Skin epidermis (tissue), 12 donors: ENCODE measurements around the gene AHSA1.

ENCODE experiments used
- H3K27ac ChIP-seq, 21 experiments: fragments of 200-600 bp; sonication (generic) in 11 of 21; one replicate each; pipeline ENCODE4 v1.5.0; 2020; ENCODE audit warnings: mild to moderate bottlenecking in 3 of 21, inconsistent platforms in 2 of 21, moderate library complexity in 2 of 21
- H3K4me3 ChIP-seq, 7 experiments: fragments of 200-600 bp; sonication (generic) in 2 of 7; one replicate each; pipeline ENCODE4 v1.5.0; 2020; ENCODE audit warnings: inconsistent platforms in 2 of 7, mild to moderate bottlenecking in 2 of 7, moderate library complexity in 1 of 7

Gene AHSA1

DNA sequence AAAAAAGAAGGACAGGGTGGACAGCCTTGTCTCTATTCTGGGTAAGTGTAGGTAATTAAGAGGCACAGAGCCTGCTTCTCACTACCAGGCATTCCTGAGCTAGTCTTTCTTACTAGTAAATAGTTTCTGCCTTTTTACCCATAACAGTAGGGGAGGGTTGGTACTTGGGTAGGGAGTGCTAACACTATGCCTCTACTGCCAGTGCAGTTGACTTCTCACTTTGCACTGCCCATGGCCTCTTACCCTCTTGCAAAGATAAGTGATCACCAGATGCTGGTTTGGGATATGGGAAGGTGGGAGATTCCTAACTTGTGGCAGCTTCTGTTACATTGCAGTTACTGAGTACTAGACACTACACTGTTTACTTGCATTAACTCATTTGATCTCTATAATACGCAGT is 11.6 kb downstream of the AHSA1 start:
- no peak overlapping the region for H3K27ac ChIP-seq
- no peak overlapping the region for H3K4me3 ChIP-seq

- no peak overlapping the region for H3K4me3 ChIP-seq
- H3K27ac ChIP-seq, result no peak overlapping the region
These were observed 12.5 kb downstream of the AHSA1 start for GRCh38 chr14:77470224-77470870.

DNA sequence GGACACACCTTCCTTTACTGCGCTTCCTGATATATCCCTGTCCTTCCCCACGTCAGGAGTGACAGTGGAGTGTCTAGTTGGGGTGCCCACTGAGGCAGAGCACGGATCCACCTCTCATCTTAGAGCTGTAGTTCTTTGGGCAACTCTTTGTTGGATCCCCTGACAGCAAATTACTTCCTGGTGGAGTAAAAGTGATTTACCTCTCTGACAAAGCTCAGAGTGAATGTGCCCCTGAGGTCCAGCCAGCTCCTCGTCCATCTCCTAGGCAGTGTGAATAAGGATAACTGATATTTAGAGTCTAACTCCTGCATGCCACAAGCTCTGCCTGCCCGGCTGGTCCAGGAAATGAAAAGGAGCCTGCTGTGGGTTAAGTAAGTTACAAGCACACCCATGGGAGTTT is 16.0 kb downstream of the AHSA1 start:
- no peak overlapping the region for H3K4me3 ChIP-seq
- no peak overlapping the region for H3K27ac ChIP-seq

GRCh38 chr14:77474479-77475177 is 16.7 kb downstream of the AHSA1 start:
- Histone ChIP-seq H3K27ac (no peak overlapping the region), H3K4me3 (no peak overlapping the region)

GRCh38 chr14:77475432-77476115 is 17.7 kb downstream of the AHSA1 start:
- Histone ChIP-seq H3K27ac (no peak overlapping the region), H3K4me3 (no peak overlapping the region)

DNA sequence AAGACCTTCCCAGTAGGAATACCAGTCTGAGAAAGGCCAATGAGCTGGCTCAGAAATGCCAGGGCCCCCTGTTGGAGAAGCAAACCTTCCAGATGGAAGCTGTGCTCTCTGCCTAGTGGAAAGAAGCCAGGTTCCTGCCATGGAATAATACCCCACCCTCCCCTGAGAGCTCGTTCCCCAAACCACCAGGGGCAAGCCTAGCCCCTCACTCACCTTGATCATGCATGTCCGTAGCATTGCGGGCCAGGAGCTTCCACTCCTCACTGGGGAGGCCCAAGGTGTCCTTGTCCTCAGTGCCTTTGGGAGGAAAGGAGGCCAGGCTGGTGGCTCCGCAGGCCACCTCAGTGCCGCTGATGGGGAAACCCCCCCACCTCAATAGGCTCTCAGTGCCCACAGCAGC is 20.1 kb downstream of the AHSA1 start:
- Histone ChIP-seq H3K4me3 (no peak overlapping the region), H3K27ac (no peak overlapping the region)

DNA sequence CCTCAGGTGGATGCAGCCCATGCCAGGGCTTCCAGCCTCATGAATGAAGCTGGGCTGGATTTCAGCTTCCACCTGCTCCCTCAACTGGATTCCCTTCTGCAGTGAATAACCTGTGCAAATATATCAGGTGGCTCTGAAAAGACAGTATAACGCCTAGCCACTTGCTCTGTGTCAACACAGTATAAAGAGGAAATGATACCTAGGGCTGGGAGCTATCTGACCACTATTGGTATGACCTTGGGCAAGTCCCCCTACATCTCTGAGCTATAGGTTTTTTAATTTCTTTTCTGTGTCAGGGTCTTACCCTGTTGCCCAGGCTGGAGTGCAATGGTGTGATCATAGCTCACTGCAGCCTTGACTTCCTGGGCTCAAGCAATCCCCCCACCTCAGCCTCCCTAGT is 20.9 kb downstream of the AHSA1 start:
- no peak overlapping the region for H3K4me3 ChIP-seq

DNA sequence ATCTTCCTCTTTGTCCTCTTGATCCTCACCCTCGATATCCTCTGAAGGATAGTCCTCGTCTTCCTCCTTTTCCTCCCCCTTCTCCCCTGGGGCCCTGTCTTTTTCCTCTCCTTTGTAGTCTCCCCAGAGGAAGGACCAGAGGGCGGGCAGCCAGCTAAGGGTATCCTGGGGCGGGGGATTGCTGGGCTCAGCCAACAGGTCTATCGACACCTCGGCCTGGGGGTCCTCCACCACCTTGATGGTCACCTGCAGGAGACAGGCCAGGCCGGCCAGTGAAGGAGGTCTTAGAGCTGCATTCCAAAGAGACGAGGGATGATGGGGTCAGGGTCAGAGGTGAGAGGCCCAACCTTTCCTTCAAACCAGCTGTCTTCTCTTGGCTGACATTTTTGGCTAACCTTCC is 24.5 kb downstream of the AHSA1 start:
- no peak overlapping the region for H3K27ac ChIP-seq
- H3K4me3 ChIP-seq, result no peak overlapping the region

More for the DNA sequence above, 20.9 kb downstream of the AHSA1 start:
- H3K27ac ChIP-seq, result no peak overlapping the region

DNA sequence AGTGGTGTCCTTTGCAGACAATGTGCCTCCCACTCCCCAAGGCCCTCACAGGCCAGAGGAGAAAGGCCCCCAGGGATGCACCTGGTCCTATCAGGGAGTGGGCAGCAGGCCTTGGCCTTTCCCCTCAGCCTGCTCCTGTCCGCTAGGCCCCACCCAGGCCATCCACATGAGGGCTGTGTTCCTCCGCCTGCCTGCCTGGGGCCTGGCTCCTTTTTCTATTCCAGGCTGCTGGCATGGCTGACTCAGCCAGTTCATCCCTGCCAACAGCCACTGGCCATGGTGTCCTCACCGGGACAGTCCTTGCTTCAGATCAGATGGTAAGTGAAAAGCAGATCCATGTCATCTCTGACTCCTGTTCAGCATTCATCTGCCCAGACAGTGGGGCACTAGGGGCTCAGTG is 27.4 kb downstream of the AHSA1 start:
- no peak overlapping the region for H3K27ac ChIP-seq
- no peak overlapping the region for H3K4me3 ChIP-seq

DNA sequence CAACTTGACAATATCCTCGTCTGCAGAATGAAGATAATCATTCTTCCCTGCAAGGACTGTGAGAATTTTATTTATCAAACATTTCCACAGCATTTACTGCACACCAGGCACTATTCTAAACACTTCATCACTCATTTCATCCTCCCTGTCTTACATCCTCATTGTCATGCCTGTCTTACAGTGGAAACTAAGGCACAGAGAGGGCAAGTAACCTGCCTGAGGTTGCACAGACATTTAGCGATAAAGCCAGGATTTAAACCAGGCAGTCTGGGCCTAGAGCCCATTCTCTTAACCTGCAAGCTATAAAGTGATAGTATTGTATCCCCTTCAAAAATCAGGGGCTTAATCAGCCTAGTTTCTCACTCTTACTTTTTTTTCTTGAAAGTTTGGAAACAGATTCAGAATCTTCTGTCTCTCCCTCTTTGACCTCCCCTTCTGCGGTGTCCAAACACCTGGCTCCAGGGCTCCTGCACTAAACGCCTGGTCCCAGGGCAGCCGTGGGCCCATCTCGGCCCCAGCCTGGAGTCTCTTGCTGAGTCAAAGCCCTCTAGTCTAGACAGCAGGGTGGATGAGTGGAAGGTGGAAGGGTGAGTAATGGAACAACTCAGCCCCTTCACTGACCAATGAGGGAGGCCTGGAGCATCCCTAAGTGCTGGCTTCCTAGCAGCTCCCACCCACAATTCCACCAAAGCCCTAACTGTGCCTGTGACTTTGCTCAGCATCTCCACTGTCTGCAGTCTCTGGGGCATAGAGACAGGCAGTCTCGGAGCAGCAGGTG is 28.2 kb downstream of the AHSA1 start:
- Histone ChIP-seq H3K27ac (no peak overlapping the region), H3K4me3 (no peak overlapping the region)

DNA sequence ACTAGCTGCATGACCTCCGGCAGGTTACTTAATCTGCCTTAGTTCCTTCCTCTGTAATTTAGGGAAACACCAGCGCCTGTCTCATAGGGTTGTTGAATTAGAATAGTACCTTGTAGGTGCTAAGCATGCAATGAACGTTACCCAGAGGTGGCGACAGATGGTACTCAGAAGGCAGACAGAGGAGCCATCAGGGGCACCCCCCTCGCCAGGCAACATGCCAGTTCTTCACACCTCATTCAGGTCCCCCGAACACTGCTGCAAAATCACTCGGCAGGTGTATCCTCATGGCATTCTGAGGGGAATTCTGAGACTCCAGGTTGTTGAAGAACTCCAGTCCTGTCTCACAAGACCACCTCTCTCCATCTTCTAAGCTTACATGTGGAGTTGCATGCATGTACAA is 30.7 kb downstream of the AHSA1 start:
- Histone ChIP-seq H3K27ac (no peak overlapping the region), H3K4me3 (no peak overlapping the region)

DNA sequence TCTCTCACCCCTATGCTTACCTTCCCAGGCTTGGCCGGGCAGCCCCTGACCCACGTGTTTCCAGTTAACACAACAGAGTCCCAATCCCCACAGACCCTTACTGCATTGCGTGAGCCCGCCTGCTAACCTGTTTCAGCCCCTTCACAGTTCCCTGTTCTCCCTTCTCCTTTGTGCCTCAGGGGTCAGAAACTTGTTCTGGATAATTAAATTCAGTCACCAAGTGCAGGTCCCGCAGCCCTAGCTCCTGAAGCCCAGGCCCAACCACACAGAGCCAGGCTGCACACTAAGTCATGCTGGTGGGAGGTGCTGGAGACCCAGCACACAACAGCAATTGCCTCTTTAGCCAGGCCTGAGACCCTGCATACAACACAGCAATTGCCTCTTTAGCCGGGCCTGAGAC is 31.1 kb downstream of the AHSA1 start:
- H3K4me3 ChIP-seq, result no peak overlapping the region
- H3K27ac ChIP-seq, result no peak overlapping the region

DNA sequence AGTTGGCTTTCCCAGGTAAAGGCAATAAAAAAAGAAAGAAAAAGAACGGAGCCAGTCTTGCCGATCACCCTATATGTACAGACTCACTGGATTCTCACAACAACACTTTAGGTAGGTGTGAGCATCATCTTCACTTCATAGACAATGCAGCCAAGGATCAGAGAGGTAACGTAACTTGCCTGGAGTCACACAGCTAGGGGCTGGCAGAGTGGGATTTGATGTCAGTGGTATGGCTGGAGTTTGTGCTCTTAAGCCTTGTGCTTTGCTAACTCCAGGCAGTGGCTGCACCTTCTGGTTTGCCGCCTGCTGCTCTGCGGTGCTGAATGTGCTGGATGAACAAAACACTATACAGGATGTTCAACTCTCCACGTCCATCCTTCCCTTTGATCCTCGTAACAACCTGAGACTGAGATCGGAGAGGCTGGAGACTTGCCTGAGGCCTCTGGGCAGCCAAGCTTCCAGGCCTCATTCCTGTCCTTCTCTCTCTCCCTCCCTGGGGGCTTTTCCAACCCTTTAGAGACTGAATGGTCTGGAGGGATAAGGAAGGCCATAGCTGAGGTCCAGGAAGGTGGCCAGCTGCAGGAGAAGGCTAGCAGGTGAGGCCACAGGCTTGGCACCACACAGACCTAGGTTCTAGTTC is 32.6 kb downstream of the AHSA1 start:
- Histone ChIP-seq H3K4me3 (no peak overlapping the region), H3K27ac (no peak overlapping the region)

DNA sequence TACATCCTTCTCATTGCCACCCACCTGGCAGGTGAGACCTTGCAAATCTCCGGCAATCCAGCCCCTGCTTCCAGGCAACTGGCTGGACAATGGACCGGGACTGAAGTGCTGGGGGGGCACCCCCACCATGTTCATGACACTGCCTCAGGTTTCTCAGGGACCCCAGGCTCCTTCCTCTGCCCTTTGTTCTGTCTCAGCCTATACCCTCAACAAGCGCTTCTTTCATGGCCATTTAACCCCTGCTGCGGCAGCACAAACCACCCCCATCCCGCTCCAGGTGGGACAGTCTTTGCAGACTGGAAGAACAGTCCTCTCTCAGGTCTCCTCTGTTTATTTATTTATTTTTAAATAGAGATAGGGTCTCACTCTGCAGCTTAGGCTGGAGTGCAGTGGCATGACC is 33.2 kb downstream of the AHSA1 start:
- no peak overlapping the region for H3K4me3 ChIP-seq
- no peak overlapping the region for H3K27ac ChIP-seq

DNA sequence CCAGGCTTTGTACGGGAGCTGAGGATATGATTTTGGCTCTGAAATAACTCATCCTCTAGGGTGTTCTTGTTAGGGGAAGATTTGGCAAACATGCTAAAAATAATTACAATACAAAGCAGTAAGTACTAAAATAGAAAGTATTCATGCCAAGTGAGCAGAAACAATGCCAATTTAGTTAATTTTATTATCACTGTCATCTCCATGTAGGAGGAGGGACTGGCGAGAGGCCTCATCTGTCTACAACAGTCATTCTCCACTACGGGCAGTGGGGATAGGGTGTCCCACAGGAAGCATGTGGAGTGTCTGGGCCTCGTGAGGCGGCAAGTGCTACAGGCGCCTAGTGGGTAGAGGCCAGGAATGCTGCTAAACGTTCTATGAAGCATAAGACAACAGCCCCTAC is 37.4 kb downstream of the AHSA1 start:
- H3K27ac ChIP-seq, result no peak overlapping the region
- H3K4me3 ChIP-seq, result no peak overlapping the region

- Histone ChIP-seq H3K4me3 (peak within 1 kb of the TSS; percentile 23 to 57 (median 39)), H3K27ac (peak within 1 kb of the TSS in 1 of 21 experiments; percentile 36)
These were observed 40.5 kb downstream of the AHSA1 start, which contains the start of gene ISM2 for GRCh38 chr14:77498120-77498979. Gene ISM2 (minus strand): TSS chr14:77498816. CDS start chr14:77498793, 23 bp downstream.

GRCh38 chr14:77498984-77499527 is 41.2 kb downstream of the AHSA1 start:
- H3K27ac ChIP-seq, result no peak overlapping the region

GRCh38 chr14:77502109-77502782 is 44.4 kb downstream of the AHSA1 start:
- Histone ChIP-seq H3K4me3 (no peak overlapping the region), H3K27ac (no peak overlapping the region)

More at GRCh38 chr14:77498984-77499527, 41.2 kb downstream of the AHSA1 start:
- H3K4me3 ChIP-seq, result peak overlapping the region; percentile 23 to 57 (median 39)
